Astrocyte of the spinal cord (primary cell): ENCODE measurements around the gene PHKA1.
"Not testable (repeated sequence)": the region's sequence is repeated elsewhere in the genome, so short reads cannot be mapped to it uniquely, and the experiment has no call there.

Experiments
- DNase-seq: peaks from one replicate; pipeline ENCODE4 v3.0.0; 2011; ENCODE audit warnings: low read depth, low spot score
- H3K4me3 ChIP-seq: 2 replicates; pipeline ENCODE4 v1.5.1; 2011; ENCODE audit warnings: low read depth, mild to moderate bottlenecking, low read length, moderate library complexity
- CTCF ChIP-seq: IDR thresholded peaks from 2 replicates; pipeline ENCODE4 v1.5.1; 2012; ENCODE audit warnings: low read depth, mild to moderate bottlenecking, low read length, inconsistent platforms
- in situ Hi-C: cut with HindIII; loops from 2 replicates; pipeline ENCODE4 v1.10.0; 2017; ENCODE audit warnings: low sequenced_read_pairs

Gene PHKA1

GRCh38 chrX:72713599-72714477 lies at the start of gene PHKA1:
TSS of gene PHKA1 (minus strand) at chrX:72714306. CDS start at chrX:72713880, 426 bp downstream.
- in situ Hi-C loops: not testable (repeated sequence)
- peak within 1 kb of the TSS; percentile 49 for H3K4me3 ChIP-seq
- DNase-seq: peak; percentile 29

DNA sequence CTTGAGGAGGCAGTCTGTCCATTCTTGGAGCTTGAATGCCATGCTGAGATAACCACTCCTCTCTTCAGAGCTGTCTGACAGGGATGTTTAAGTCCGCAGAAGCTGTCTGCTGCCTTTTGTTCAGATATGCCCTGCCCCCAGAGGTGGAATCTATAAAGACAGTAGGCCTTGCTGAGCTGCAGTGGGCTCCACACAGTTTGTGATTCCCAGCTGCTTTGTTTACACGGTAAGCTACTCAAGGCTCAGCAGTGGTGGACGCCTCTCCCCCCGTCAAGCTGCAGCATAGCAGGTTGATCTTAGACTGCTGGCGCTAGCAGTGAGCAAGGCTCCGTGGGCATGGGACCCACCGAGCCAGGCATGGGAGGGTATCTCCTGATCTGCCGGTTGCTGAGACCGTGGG lies 46.3 kb upstream of the PHKA1 start:
- in situ Hi-C loops, DNase-seq, H3K4me3 ChIP-seq: not testable (repeated sequence)

- in situ Hi-C loops, DNase-seq, H3K4me3 ChIP-seq: not testable (repeated sequence)
Measured at GRCh38 chrX:72748545-72748944, 34.4 kb upstream of the PHKA1 start.

GRCh38 chrX:72745546-72745945 lies 31.4 kb upstream of the PHKA1 start:
- H3K4me3 ChIP-seq, DNase-seq, in situ Hi-C loops: not testable (repeated sequence)

GRCh38 chrX:72735561-72735960 lies 21.5 kb upstream of the PHKA1 start:
- DNase-seq: peak; percentile 18
- no peak for TF ChIP-seq CTCF
- in situ Hi-C loops: no loop called here
- H3K4me3 ChIP-seq: no peak overlapping the region

DNA sequence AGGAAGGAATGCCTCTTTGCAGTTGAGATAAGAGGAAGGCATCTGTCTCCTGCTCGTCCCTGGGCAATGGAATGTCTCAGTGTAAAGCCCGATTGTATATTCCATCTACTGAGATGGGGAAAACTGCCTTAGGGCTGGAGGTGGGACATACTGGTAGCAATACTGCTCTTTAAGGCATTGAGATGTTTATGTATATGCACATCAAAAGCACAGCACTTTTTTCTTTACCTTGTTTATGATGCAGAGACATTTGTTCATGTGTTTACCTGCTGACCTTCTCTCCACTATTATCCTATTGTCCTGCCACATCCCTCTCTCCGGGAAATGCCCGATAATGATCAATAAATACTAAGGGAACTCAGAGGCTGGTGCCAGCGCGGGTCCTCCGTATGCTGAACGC lies 19.5 kb upstream of the PHKA1 start:
- in situ Hi-C loops: not testable (repeated sequence)

GRCh38 chrX:72727846-72728245 lies 13.7 kb upstream of the PHKA1 start:
- H3K4me3 ChIP-seq: no peak overlapping the region
- no peak for TF ChIP-seq CTCF
- in situ Hi-C loops: no loop called here
- no peak for DNase-seq

More for the DNA sequence above, 19.5 kb upstream of the PHKA1 start:
- H3K4me3 ChIP-seq, DNase-seq: not testable (repeated sequence)

- H3K4me3 ChIP-seq: no peak overlapping the region
- DNase-seq: no peak
- in situ Hi-C loops: no loop called here
- no peak for TF ChIP-seq CTCF
Measured at GRCh38 chrX:72716766-72717165, 2.7 kb upstream of the PHKA1 start.

GRCh38 chrX:72715546-72715945 lies 1.4 kb upstream of the PHKA1 start:
- no peak for TF ChIP-seq CTCF
- no peak for DNase-seq
- no peak overlapping the region for H3K4me3 ChIP-seq
- in situ Hi-C loops: no loop called here
